Type B pancreatic cell (in vitro differentiated cells): ENCODE results near the gene HYCC1. TPM values are rescaled to one million over a fixed set of nuclear protein-coding genes. Genes with fewer than 3 reads are reported as not detected.

ENCODE experiments used
- DNase-seq: peaks from one replicate; pipeline ENCODE4 v3.0.0; 2021; ENCODE audit warnings: mixed read lengths; ENCODE audit not compliant: unreplicated experiment; ENCODE audit errors: extremely low spot score
- H3K27ac Mint-ChIP-seq: 2 replicates; pipeline ENCODE4 v1.8.0; 2021; ENCODE audit warnings: mild to moderate bottlenecking, mixed read lengths
- H3K27me3 Mint-ChIP-seq: 2 replicates; pipeline ENCODE4 v1.8.0; 2021; ENCODE audit warnings: mixed read lengths
- H3K36me3 Mint-ChIP-seq: 2 replicates; pipeline ENCODE4 v1.8.0; 2021; ENCODE audit warnings: mixed read lengths
- H3K4me1 Mint-ChIP-seq: one replicate; pipeline ENCODE4 v1.8.0; 2021; ENCODE audit warnings: mixed read lengths; ENCODE audit not compliant: unreplicated experiment
- H3K4me3 Mint-ChIP-seq: 2 replicates; pipeline ENCODE4 v1.8.0; 2021; ENCODE audit warnings: mild to moderate bottlenecking, mixed read lengths
- H3K9me3 Mint-ChIP-seq: 2 replicates; pipeline ENCODE4 v1.8.0; 2021; ENCODE audit warnings: mixed read lengths
- total RNA-seq: library from RNA; stranded (reverse); gene quantifications from 2 replicates; pipeline ENCODE4 v1.2.1, GENCODE V29; 2021; ENCODE audit warnings: low replicate concordance
- TF ChIP-seq, protein P1 (sequence below): fragments of 200-600 bp; sonication (generic); conservative IDR thresholded peaks from 2 replicates; pipeline ENCODE4 v1.5.0; 2021; ENCODE audit warnings: antibody characterized with exemption, mild to moderate bottlenecking

HYCC1 gene
- total RNA-seq, 1 donor from 2014 or later = 26.7 TPM

GRCh38 chr7:22996470-22996869, 17.5 kb downstream of the HYCC1 start:
- H3K27me3 Mint-ChIP-seq = no peaks in the 10 kb centered on the region
- TF ChIP-seq, protein P1, sequence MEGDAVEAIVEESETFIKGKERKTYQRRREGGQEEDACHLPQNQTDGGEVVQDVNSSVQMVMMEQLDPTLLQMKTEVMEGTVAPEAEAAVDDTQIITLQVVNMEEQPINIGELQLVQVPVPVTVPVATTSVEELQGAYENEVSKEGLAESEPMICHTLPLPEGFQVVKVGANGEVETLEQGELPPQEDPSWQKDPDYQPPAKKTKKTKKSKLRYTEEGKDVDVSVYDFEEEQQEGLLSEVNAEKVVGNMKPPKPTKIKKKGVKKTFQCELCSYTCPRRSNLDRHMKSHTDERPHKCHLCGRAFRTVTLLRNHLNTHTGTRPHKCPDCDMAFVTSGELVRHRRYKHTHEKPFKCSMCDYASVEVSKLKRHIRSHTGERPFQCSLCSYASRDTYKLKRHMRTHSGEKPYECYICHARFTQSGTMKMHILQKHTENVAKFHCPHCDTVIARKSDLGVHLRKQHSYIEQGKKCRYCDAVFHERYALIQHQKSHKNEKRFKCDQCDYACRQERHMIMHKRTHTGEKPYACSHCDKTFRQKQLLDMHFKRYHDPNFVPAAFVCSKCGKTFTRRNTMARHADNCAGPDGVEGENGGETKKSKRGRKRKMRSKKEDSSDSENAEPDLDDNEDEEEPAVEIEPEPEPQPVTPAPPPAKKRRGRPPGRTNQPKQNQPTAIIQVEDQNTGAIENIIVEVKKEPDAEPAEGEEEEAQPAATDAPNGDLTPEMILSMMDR = no peak
- H3K27ac Mint-ChIP-seq = no peak overlapping the region

DNA sequence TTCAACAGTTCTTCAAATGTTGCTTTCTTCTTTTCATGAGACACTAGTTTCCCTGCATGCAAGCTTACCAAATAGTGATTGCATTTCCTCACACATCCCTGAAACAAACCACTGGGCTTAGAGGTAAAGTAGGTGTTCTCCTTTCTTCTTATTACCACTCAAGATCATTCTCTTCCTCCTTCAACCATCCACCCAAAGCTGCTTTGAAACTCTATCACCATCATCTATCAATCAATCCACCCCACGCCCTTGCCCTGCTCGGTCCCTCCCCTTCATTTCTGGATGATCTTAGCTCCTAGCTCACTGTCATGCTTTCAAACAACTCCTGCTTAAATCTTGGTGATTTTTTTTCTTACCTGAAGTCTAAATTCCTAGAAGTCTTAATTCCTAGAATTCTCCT, 18.9 kb downstream of the HYCC1 start:
- Mint-ChIP-seq H3K4me3 (no peak overlapping the region), H3K9me3 (no peaks in the 10 kb centered on the region), H3K27ac (no peak overlapping the region), H3K4me1 (no peaks in the 10 kb centered on the region), H3K36me3 (no peaks in the 10 kb centered on the region), H3K27me3 (no peaks in the 10 kb centered on the region)
- no peak for DNase-seq
- TF ChIP-seq, protein P1 = no peak

More at GRCh38 chr7:22996470-22996869, 17.5 kb downstream of the HYCC1 start:
- Mint-ChIP-seq H3K9me3 (no peaks in the 10 kb centered on the region), H3K4me3 (no peak overlapping the region), H3K4me1 (no peaks in the 10 kb centered on the region), H3K36me3 (no peaks in the 10 kb centered on the region)
- no peak for DNase-seq

GRCh38 chr7:22992874-22993840, 20.8 kb downstream of the HYCC1 start:
- no peak for DNase-seq
- Mint-ChIP-seq H3K27me3 (no peaks in the 10 kb centered on the region), H3K4me1 (no peaks in the 10 kb centered on the region), H3K4me3 (no peak overlapping the region), H3K36me3 (peaks cover 3% of the 10 kb centered on the region), H3K9me3 (no peaks in the 10 kb centered on the region), H3K27ac (no peak overlapping the region)
- TF ChIP-seq, protein P1 = no peak

DNA sequence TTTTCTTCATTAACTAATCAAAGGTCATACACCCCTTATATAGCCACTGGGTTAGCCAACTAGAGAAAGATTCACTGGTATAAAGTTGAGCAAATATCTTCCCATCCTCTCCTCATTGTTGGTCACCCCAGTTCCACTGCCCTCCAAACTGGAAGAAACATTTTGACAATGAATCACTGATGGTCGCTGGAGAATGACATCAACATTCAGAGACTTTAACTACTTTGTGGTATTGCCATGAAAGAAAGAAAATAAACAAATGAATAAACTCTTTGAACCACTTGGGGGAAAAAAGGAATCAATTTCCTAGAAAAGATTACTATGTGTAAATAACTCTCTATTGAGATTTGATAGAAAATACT, 23.4 kb downstream of the HYCC1 start:
- peaks cover 3% of the 10 kb centered on the region for H3K36me3 Mint-ChIP-seq
- H3K4me1 Mint-ChIP-seq = no peaks in the 10 kb centered on the region
- no peaks in the 10 kb centered on the region for H3K27me3 Mint-ChIP-seq
- DNase-seq = no peak
- TF ChIP-seq, protein P1 = no peak
- H3K9me3 Mint-ChIP-seq = no peaks in the 10 kb centered on the region
- no peak overlapping the region for H3K4me3 Mint-ChIP-seq
- H3K27ac Mint-ChIP-seq = no peak overlapping the region

DNA sequence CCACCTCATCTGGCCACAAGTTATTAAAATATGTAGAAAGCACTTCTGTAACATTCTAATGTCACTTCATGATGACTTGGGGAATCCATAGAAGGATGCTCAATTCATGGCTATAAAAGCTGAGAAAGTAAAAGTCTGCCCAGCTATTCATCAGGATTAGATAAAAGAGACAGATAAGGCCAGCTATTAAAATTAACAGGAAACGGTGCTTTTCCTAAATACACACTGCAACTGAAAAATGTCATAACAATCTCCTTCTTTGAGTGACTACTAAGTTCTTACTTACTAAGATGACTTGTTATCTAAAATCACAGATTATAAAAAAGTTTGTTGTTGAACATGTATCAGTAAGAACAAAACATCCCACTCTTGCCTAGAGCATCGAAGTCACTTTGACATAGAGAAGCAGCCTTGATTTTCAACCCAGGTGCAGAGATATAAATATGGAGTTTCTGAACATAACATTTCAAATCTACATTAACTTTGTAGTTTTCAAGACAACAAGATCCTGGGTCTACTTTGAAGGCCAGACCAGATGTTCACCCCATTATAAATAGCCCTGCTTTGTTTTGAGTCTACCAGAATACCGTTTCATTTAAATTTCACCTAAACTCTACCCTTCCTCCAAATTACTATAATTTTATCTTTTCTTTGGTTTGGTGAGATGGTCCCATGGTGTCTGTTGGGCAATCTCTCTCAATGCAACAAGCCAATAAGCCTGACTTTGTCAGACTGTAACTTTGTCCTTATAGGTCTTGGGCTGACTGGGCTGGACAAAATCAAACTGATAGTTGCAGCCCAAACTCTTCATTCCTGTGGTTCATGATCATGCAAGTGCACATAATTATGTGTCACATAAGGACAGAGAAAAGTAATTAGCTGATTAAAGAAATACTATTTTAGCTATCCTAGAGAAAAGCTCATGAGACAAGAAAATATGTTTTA, 24.0 kb downstream of the HYCC1 start:
- no peak for DNase-seq
- Mint-ChIP-seq H3K27ac (no peak overlapping the region), H3K4me3 (no peak overlapping the region), H3K36me3 (peaks cover 3% of the 10 kb centered on the region), H3K9me3 (no peaks in the 10 kb centered on the region), H3K27me3 (no peaks in the 10 kb centered on the region), H3K4me1 (no peaks in the 10 kb centered on the region)
- TF ChIP-seq, protein P1 = no peak
